ENCODE results near the gene EXT2. TPM values are rescaled to one million over a fixed set of nuclear protein-coding genes. Genes with fewer than 3 reads are reported as not detected.

Gene EXT2
- total RNA-seq, 1 experiment from 2014 or later = 42.9 TPM

GRCh38 chr11:44133335-44133946 is 38.0 kb downstream of the EXT2 start:
- Histone ChIP-seq H3K18ac (ENCODE audit: insufficient read length, low read depth, low read length) (no peak overlapping the region), H4K20me1 (ENCODE audit: control insufficient read depth, insufficient read depth, insufficient read length) (no peaks in the 10 kb centered on the region), H2BK120ac (ENCODE audit: low read depth, low read length, poor library complexity, severe bottlenecking) (no peak overlapping the region), H3K9me3 (ENCODE audit: control insufficient read depth, low read depth, low read length) (no peaks in the 10 kb centered on the region), H3K79me2 (ENCODE audit: insufficient read depth, low read length) (no peaks in the 10 kb centered on the region), H2AK5ac (ENCODE audit: insufficient read length, low read length) (no peak overlapping the region), H4K5ac (ENCODE audit: insufficient read length, low read depth, low read length) (no peak overlapping the region), H3K23me2 (ENCODE audit: insufficient read length, low read depth, low read length, poor library complexity, severe bottlenecking) (no peaks in the 10 kb centered on the region), H4K91ac (ENCODE audit: insufficient read length, low read depth, low read length) (no peak overlapping the region), H3K14ac (ENCODE audit: insufficient read depth, low read length) (no peak overlapping the region), H2BK15ac (ENCODE audit: low read depth, low read length) (no peak overlapping the region), H3K4me1 (ENCODE audit: insufficient read depth, low read length) (no peaks in the 10 kb centered on the region), H3K56ac (ENCODE audit: insufficient read length, low read depth, low read length) (no peak overlapping the region), H3K23ac (ENCODE audit: insufficient read length, low read depth, low read length) (no peak overlapping the region), H4K8ac (replicated peaks; ENCODE audit: insufficient read length, low read depth, low read length) (no peak overlapping the region), H3K27me3 (ENCODE audit: insufficient read depth, low read length) (no peaks in the 10 kb centered on the region), H3K4ac (ENCODE audit: low read depth, low read length) (no peak overlapping the region), H3K9ac (ENCODE audit: extremely low read depth, insufficient read length, low read length) (no peak overlapping the region), H3K4me2 (ENCODE audit: insufficient read depth, insufficient read length, low read length) (no peak overlapping the region), H3T11ph (ENCODE audit: low read length) (no peak overlapping the region), H2AFZ (ENCODE audit: low read length) (no peak overlapping the region), H3K79me1 (ENCODE audit: insufficient read depth, low read depth, low read length, poor library complexity, severe bottlenecking) (no peaks in the 10 kb centered on the region), H2BK5ac (ENCODE audit: insufficient read length, low read length) (no peak overlapping the region), H3K27ac (ENCODE audit: insufficient read length, low read depth, low read length) (no peak overlapping the region), H2BK12ac (ENCODE audit: insufficient read length, low read depth, low read length) (no peak overlapping the region), H2BK20ac (ENCODE audit: low read depth, low read length, poor library complexity, severe bottlenecking) (no peak overlapping the region)
- DNase-seq = no peak
- Mint-ChIP-seq H3K9me3 (no peaks in the 10 kb centered on the region), H3K27me3 (ENCODE audit: low read depth) (no peaks in the 10 kb centered on the region), H3K4me1 (peaks cover 0 to 3% of the 10 kb centered on the region in 2 experiments; a peak in 2 of 4 replicates), H3K4me3 (no peak overlapping the region), H3K27ac (peak overlapping the region in 1 of 3 experiments; percentile 35; a peak in 1 of 7 replicates), H3K36me3 (ENCODE audit: insufficient read depth in 1 of 3, low read depth in 3 of 3) (peaks cover 0 to 24% (median 12%) of the 10 kb centered on the region in 3 experiments; a peak in 5 of 7 replicates)
- WGBS (ENCODE audit: extremely low coverage, insufficient read length, low lambda C conversion rate) = no CpG with 5 or more reads among the region's 1 CpG
- peak; percentile 74 for TF ChIP-seq CTCF (conservative IDR thresholded peaks at IDR 0.05)
